Measurements from ENCODE around the gene CHST6.
"Not testable (repeated sequence)": the region's sequence is repeated elsewhere in the genome, so short reads cannot be mapped to it uniquely, and the experiment has no call there.

The CHST6 gene

DNA sequence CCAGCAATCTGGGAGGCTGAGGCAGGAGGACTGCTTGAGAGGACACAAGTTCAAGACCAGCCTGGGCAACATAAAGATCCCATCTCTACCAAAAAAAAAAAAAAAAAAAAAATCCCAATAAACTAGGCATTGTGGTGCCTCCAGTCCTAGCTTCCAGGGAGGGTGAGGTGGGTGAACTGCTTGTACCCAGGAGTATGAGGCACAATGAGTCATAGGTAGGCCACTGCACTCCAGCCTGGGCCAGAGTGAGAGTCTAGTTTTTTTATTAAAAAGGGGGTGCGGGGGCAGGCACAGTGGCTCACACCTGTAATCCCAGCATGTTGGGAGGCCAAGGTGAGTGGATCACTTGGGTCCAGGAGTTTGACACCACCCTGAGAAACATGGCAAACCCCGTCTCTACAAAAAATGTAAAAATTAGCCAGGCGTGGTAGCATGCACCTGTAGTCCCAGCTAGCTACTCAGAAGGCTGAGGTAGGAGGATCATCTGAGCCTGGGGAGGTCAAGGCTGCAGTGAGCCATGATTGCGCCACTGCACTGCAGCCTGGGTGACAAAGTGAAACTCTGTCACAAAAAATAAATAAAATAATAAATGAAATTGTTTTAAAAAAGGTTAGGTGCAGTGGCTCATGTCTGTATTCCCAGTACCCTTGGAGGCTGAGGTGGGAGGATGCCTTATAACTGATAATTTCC, 7.8 kb upstream of the CHST6 start:
- no peak for DNase-seq (ENCODE audit: low read depth)

DNA sequence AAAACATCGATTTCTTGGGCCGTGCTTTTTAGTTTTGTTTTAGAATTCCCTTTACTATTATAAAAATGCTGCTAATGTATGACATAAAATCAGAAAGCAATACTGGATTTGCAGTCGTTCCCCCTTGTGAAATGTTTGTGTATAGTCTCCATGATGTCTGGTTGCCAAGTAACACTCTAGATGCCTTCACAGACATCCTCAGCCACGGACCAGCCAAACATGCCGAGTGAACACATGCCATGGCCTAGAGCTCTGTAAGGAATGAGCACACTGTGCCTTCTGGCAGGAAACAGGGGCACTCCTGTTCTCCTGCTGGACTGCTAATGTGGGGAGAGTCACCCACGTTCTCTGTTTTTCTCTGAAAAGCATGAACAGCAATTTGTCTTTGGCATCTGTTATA, 6.6 kb upstream of the CHST6 start:
- not testable (repeated sequence) for DNase-seq (ENCODE audit: low read depth)

DNA sequence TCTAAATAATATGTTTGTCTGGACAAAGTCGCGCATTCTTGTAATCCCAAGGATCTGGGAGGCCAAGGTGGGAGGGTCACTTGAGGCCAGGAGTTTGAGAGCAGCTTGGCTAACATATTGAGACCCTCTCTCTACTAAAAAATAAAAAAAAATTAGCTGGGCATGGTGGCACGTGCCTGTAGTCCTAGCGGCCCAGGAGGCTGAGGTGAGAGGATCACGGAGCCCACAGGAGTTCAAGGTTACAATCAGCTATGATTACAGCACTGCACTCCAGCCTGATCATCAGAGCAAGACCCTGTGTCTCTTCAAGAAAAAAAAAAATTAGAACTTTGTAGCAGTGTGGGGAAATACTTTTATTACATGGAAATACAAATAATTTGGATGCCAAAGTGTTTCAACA, 6.1 kb upstream of the CHST6 start:
- DNase-seq (ENCODE audit: low read depth): no peak

DNA sequence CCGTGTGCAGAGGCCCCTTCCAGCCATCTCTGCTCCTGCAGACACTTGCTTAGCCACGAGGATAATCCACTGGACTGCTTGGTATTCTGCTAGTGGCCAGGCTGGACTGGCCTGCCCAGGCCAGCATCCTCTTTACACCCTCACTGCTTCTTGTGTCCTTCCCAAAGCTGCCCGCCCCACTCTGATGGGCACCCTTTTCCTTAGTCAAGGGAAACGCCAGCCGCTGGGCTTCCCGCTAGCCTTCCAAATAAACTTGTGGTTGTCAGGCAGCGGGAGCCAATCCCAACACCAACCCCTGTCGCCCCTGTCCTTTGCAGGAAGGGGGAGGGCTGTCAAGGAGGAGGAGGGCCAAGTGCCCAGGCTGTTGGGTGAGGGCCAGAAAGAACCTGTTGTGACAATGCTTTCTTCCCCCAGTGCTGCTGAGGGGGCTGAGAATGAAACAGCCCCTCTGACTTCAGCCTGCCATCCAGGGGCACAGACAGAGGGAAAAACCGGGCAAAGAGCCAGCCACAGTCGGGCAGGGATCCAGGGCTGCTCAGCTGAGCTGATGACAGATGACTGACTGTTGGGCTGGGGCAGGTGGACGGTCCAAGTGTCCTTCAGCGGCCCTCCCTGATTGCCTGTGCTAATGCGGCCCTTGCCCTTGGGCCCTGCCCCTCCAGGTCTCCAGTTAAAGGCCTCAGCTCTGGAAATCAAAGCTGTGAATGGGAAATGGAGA, 3.5 kb upstream of the CHST6 start:
- DNase-seq (ENCODE audit: low read depth): not testable (repeated sequence)

DNA sequence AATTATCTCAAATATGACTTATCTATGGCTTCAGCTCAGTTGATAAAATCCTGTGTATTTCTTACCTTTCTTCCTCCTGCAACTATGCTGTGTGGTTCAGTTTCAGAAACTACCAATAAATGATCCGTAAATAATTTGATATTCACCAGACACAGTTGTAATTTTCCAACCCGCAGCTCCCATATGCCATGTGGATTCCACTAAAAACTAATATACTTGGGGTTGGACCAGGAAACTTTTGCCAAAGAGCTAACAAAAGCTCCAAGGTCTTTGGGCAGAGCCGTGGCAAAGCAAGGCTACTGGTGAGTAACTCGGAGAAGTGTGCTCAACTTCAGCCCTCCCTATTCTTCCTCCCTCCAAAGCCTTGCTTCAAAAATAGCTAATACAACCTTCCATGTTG, 2.3 kb upstream of the CHST6 start:
- no peak for DNase-seq (ENCODE audit: low read depth)

DNA sequence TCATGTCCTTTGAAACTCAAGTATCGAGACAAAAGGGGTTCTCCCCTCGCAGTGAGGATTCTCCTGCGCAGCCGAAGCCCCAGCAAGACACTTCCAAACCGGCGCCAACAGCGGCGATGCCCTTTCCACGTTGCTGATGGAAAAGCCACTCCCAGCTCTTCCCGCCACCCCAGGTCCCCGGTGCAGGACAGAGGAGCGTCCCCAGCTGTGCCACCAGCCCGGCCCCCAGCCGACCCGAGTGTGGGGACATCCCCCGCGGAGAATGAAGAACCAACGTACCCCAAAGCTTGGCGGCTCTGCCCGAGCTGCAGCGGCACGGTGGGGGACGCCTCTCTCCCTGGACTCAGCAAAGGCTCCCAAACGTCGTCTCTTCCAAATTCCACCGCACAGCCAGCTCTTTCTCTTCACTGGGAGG, 573 bp downstream of the CHST6 start:
- no peak for DNase-seq (ENCODE audit: low read depth)

DNA sequence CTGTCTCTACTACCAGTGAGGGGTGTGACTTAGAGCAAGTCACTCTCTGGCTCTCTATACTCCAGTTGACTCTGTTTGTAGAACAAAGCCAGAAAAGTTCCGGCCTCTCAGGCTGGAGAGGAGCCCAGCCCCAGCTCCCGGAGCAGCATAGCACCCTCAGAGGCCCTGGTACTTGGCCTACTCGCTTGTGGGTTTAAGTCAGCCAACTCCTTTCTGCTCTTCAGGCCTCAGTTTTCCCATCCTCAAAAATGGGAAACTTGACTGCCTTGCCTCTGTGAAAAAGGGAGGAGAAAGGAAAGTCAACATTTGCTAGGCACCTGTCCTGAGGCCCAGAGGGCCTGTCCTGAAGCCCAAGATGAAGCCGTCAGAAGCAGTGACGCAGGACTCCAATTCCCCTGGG, 1.1 kb downstream of the CHST6 start:
- no peak for DNase-seq (ENCODE audit: low read depth)

DNA sequence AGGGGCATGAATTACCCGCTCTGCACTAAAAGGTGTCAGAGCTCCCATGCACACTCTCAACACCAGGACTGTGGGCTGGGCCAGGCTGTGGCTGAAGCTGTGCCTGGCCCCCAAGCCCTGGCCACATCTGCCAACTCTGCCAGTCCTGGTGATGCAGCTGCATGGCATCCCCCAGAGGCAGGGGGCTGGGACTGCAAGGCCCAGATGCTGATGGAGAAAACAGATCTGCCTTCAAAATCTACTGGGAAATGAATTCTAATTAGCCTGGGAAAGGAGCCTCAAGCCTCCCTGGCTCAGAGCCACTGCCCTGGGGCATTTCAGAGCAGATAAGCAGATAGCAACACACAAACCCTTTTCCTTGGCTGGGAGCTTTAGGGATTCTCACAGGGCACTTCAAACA, 3.4 kb downstream of the CHST6 start:
- DNase-seq (ENCODE audit: low read depth): no peak

DNA sequence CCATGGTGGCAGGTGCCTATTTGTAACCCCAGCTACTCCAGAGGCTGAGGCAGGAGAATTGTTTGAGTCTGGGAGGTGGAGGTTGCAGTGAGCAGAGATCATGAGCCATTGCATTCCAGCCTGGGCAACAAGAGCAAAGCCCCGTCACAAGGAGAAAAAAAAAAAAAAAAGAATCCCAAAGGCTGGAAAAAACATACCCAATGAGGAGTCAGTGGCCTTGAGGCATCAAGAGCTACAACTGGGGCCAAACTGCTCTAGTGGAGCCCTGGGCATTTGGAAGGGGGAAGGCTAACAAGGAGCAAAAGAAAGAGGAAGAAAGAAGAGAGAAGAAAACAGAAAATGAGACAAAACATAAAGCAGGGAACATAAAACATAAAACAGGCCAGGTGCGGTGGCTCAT, 6.9 kb downstream of the CHST6 start:
- DNase-seq (ENCODE audit: low read depth): no peak

DNA sequence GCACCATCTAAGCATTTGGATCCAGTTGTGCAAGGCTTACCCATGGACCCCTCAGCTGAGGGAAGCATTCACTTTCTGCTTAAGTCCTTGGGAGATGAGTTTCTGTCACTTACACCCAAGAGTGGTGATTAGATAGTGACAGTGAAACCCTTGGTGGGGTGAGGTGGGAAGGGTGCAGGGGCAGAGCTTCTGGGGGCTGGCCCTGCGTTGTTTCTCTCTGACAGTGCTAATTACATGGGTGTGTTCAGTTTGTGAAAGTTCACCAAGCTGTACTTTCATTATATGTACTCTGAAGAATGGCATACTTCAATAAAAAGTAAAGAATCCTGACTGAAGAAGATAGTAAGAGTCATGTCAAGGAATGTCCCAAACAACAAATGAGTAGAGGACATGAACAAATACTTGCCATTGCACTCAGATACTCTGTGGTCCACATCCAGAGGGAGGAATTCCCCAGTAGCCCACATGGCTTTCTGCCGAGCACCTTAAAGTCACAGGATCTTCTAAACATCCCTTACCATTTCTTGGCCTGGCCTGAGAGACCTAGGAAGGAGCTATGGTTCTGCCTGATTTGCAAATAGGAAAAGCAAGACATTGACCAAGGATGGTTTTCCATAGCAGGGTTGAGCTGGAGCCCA, 8.4 kb downstream of the CHST6 start:
- no peak for DNase-seq (ENCODE audit: low read depth)

DNA sequence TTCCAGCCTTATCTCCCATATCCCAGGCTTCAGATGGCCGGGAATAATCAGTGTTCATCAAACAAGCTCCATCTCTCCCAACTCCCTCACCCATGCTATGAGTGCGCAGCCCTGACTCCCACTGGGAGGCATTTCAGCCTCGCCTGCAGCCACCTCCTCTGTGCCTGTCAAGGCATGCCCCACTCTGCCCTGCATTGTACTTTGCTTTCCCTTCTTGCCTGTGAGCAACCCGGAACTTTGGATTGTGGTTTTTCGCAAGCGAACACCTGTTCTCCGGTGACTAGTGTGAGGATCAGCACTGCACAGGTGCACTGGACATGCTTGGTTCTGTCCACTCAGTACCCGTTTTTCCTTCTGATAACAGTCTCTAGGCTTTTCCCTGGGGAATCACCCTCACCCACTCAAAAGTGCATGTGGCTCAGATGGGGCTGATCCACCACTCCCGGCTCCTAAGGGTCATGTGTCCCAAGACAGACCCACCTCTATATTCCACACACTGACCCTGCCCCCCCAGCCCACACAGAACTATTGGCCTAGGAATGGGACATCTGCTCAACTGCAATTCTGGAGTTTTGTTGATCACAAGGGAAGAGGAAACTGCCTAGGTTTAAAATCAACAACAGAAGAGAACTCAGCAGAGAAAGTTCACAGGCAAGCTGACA, 9.1 kb downstream of the CHST6 start:
- no peak for DNase-seq (ENCODE audit: low read depth)

DNA sequence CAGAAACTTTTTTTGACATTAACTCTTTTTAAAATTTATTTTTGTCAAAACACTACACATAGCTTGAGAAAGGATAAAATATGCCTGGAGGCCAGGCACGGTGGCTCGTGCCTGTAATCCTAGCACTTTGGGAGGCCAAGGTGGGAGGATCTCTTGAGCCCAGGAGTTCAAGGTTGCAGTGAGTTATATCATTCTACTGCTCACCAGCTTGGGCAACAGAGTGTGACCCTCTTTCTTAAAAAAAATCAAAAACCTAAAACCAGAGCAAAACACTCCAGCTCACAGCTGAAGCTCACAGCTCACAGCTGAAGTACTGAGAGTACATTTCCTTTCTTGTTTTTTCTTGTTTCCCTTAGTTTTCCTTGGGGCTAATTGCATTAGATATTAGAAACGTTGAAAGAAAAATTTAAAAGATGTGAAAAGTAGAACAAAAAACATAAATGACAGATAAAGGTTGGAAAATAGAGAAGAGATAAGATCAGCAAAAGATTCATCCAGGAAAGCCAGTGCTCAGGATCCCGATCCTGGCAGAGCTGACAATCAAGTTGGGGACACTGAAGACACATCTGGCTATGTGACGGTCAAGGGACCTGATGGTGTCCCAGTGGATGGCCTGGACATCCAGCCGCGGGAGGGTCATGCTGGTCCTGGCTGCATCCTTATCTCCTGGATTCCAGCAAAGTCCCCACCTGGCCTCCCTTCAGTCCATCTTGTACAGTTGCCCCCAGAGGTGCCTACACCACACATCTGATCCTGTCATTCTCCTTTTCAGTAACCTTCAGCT, 9.8 kb downstream of the CHST6 start:
- no peak for DNase-seq (ENCODE audit: low read depth)

DNA sequence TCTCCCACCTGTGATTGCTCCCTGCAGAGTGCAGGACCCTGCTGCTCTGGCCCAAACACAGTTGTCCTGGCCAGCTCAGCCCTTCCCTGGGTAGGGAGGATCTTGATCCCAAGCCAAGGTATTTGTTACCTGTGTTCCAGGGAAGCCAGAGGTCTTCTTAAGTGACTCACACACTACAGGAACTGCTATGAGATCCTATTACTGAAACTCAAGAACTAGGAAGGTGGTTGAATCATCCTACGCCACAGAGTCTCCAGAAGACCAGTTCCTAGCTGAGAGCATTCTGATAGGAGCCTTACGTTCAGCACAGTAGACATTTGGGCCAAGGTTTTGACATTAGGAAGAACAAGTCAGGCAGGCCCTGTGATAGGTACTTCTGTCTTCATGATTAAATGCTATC, 12.0 kb downstream of the CHST6 start:
- DNase-seq (ENCODE audit: low read depth): no peak

DNA sequence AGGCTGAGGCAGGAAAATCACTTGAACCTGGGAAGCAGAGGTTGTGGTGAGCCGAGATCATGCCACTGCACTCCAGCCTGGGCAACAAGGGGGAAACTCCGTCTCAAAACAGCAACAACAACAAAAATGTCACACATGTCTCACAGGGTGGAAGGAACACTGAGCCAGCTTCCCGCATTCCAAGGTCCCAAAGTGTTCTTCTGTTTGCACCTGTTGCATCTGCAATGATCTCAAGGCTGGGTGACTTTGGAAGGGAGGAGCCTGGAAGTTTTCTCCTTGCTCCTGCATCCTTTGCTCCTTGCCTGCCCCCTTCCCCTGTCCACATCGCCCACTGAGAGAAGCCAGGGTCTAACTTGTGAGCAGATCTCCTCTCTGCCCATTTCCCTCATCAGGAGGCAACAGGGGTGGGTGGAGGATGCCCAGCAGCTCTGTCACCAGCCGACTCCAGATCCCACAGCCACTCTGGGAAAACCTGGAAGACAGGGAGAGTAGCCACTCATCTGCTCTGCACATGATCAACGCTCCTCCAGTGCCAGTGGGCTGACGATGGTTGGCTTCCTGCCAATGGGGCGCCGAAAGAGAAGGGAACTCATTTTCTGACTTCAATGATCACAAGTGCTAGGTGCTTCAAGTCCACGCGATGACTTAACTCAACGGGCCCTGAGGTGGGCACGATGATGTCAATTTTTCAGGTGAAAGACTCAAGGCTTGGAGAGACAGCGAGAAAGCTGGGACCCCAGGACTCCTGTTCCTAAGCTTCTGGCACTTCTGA, 12.6 kb downstream of the CHST6 start:
- DNase-seq (ENCODE audit: low read depth): no peak

DNA sequence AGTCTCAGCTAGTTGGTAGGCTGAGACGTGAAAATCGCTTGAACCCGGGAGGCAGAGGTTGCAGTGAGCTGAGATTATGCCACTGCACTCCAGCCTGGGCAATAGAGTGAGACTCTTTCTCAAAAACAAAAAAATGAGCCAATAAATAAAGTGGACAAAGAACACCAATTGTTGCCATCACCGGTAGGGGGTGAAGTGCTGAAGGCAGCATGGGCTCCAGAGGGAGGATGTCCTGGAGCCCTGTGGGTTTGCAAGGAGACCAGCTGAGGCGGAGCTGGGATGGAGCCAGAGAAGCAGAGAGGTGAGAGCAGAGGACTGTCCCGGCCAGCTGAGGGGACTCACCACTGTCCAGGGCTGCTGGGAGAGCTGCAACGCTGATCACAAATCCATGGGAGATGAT, 13.8 kb downstream of the CHST6 start:
- no peak for DNase-seq (ENCODE audit: low read depth)

DNA sequence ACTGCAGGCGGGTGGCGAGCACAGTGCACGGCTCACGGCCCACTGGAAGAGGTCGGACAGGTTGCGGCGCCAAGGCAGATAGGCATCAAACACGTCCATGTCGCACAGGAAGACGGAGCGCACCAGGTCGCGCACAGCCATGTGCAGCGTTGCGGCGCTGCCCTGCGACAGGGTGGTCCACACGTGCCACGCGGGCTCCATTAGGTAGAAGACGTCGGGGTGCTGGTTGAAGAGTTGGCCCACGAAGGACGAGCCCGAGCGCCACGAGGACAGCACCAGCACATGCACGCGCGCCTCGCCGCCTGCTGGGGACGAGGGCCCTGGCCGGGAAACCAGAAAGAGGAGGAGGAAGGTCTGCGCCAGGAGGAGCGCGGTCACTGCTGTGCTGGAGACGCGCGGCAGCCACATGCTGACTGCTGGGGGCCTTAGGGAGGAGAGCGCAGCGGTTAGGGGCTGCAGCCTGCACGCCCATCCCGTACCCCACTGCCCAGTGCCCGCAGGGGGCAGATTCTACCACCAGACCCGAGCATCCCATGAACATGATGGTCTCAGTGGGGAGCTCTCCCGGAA, 15.7 kb downstream of the CHST6 start:
- no peak for DNase-seq (ENCODE audit: low read depth)

DNA sequence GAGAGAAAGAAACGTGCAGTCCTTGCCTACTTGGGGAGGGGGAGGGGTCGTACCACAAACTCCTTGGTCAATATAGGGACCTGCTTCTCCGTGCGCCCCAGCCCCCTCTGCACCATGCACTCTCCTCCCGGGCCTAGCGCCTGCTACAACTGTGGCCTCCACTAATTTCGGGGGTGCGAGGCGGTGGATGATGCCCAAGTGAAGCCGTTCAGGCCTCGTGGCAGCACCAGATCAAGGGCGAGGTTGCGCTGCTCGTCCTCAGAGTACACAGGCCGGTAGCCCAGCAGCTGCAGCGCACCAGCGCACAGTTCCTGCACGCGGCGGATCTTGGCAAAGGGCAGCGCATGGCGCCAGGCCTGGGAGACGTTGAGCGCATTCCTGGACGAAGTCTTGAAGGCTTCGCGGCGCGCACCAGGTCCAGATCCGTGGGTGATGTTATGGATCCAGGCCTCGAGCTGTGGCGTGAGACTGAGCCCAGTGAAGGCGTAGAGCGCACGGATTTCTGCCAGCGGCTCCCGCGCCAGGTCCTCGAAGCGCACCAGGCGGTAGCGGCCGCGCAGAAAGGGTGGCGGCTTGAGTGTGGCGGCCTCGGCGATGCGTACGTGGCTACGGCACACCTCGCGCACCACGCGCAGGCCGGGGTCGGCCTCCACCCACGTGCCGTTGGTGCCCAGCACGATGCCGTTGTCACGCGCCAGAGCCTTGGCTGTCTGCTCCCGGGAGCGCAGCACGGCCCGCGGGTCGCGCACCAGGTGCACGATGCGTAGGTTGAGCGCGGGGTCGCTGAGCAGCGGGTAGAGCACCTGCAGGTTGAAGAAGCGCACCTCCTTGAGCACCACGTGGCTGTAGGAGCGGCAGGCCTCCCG, 16.5 kb downstream of the CHST6 start:
- DNase-seq (ENCODE audit: low read depth): no peak

DNA sequence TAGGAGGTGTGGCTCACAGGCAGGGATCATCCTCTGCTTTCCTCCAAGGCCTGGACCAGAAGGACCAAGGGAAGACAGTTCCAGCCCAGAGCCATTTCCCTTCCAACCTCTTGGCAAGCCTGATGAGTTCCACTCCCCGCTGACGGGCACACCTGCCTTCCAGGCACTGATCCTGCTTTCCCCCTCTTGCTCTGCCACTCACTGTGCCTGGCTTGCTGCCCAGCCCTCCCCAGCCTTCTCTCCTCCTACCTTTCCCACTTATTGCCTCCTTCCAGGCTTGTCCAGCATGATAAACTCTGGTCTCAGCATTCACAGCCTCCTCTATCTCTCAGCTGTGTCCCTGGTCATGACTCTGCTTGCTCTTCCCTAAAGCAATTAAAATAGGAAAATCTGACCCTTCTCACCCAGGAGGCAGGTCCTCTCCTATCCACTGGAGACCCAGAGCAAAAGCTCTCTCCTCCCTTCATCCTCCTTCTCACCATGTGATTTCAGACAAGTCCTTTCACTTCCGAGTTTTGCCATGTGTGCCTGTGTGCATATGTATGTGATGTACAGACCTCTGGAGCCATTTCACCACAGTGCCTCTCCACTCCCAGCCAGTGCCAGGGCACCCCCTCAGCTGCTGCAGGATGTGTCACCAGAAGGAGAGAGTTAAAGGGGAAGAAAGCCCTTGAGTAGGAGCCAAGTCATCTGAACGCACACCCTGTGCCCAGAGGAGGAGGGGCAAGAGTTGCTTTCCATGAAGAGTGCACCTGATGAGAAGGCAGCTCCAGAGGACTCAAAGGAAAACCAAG, 17.4 kb downstream of the CHST6 start:
- no peak for DNase-seq (ENCODE audit: low read depth)

DNA sequence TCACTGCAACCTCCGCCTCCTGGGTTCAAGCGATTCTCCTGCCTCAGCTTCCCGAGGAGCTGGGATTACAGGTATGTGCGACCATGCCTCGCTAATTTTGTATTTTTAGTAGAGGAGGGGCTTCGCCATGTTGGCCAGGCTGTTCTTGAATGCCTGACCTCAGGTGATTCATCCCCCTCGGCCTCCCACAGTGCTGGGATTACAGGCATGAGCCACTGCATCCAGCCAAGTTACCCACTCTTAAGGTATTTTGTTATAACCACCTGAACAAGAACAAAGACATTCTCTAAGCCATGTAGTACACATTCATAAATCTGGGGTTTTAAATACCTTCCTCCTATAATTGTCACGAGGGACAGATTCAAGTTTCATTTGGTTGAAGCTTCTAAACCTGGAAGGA, 18.4 kb downstream of the CHST6 start:
- DNase-seq (ENCODE audit: low read depth): no peak
